Endometrial microvascular endothelial cells (primary cell): ENCODE data around the gene FEM1A. TPM values are rescaled to one million over a fixed set of nuclear protein-coding genes. Genes with fewer than 3 reads are reported as not detected.
"Not testable (repeated sequence)": the region's sequence is repeated elsewhere in the genome, so short reads cannot be mapped to it uniquely, and the experiment has no call there.

Experiments used
- in situ Hi-C: cut with HindIII; loops from 2 replicates; pipeline ENCODE4 v1.10.0; 2017; ENCODE audit warnings: low sequenced_read_pairs, low pct_unique_long_range_greater_than_20kb; ENCODE audit errors: inconsistent ontology term
- total RNA-seq: library from RNA; depleted of rRNA; stranded (reverse); fragments of >200 nt; gene quantifications from one replicate; pipeline ENCODE4 v1.2.3, GENCODE V29; 2015; ENCODE audit errors: inconsistent ontology term

FEM1A gene
- total RNA-seq, 1 donor from 2014 or later: 11.4 TPM

- in situ Hi-C loops: no loop called here
Measured at GRCh38 chr19:4768934-4769777, 22.4 kb upstream of the FEM1A start.

GRCh38 chr19:4772566-4772965 lies 19.0 kb upstream of the FEM1A start:
- in situ Hi-C loops: no loop called here

GRCh38 chr19:4773047-4773640 lies 18.4 kb upstream of the FEM1A start:
- in situ Hi-C loops: no loop called here

- in situ Hi-C loops: no loop called here
Measured at GRCh38 chr19:4774136-4774535, 17.4 kb upstream of the FEM1A start.

- in situ Hi-C loops: no loop called here
Measured at GRCh38 chr19:4775627-4776152, 15.8 kb upstream of the FEM1A start.

DNA sequence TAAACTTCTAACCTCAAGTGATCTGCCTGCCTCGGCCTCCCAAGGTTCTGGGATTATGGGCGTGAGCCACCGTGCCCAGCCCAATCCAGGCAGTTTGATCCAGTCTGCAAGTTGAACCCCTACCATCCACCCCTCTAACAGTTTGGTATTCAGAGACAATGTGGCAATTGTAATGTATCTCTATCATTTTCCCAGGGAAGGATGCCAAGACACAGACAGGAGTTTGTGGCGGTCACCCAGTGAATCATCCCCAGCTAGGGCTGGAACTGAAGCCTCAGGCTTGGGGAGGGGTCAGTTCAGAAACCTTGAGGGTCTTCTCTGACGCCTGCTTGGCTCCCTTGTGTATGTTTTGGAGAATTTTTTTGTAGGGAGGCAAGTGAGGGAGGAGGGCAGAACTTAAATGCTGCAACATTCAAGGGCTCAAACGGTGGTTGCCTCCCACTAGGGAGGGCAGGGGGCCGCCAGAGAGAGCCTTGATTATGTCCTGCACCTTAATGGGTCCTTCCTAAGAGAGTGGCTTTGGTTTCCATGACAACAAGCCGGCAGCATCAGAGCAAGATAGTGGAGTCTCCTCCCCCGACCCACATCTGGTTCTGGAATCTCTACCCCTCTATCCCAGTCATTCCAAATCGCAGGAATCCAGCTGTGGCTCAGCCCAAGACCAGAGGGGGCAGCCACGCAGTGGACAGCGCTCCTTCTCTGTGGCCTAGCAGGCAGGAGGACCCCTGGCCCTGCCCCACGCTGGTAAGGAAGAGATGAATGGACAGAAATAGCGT lies 14.9 kb upstream of the FEM1A start:
- in situ Hi-C loops: no loop called here

DNA sequence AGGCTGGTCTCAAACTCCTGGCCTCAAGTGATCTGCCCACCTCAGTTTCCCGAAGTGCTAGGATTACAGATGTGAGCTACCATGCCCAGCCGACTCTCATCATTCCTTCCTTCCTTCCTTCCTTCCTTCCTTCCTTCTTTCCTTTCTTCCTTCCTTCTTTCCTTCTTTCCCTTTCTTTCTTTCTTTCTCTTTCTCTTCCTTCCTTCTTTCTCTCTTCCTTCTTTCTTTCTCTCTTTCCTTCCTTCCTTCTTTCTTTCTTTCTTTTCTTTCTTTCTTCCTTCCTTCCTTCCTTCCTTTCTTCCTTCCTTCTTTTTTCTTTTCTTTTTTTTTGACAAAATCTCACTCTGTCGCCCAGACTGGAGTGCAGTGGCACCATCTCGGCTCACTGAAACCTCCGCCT lies 13.4 kb upstream of the FEM1A start:
- in situ Hi-C loops: not testable (repeated sequence)

DNA sequence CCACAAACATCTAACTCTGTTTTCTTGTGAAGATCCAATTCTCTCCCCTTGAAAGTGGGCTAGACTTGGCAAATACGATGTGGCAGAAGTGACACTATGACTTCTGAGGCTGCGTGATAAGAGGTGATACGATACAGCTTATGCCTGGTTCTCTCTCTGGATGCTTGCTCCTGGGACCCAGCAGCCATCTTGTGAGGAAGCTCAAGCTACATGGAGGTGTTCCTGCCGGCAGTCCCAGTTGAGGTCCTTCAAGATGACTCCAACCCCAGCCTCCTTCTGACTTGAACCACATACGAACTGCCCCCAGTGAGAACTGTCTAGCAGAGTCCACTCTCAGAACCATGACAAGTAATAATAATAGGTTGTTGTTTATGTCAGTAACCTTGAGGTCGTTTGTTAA lies 10.7 kb upstream of the FEM1A start:
- in situ Hi-C loops: no loop called here

- in situ Hi-C loops: no loop called here
Measured at GRCh38 chr19:4781801-4782200, 9.7 kb upstream of the FEM1A start.

DNA sequence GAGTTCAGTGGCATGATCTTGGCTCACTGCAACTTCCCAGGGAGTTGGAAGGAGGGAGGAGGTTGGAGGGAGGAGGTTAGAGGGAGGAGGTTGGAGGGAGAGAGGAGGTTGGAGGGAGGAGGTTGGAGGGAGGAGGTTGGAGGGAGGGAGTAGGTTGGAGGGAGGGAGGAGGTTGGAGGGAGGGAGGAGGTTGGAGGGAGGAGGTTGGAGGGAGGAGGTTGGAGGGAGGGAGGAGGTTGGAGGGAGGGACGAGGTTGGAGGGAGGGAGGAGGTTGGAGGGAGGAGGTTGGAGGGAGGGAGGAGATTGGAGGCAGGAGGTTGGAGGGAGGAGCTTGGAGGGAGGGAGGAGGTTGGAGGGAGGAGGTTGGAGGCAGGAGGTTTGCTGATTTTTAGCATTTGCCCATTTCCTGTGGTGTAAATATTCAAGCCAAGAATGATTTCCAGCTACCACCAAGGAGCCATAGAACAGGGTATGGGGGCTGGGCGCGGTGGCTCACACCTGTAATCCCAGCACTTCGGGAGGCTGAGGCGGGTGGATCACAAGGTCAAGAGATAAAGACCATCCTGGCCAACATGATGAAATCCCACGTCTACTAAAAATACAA lies 5.0 kb upstream of the FEM1A start:
- in situ Hi-C loops: not testable (repeated sequence)

- in situ Hi-C loops: not testable (repeated sequence)
Measured at GRCh38 chr19:4792019-4792865, 708 bp downstream of the FEM1A start.

DNA sequence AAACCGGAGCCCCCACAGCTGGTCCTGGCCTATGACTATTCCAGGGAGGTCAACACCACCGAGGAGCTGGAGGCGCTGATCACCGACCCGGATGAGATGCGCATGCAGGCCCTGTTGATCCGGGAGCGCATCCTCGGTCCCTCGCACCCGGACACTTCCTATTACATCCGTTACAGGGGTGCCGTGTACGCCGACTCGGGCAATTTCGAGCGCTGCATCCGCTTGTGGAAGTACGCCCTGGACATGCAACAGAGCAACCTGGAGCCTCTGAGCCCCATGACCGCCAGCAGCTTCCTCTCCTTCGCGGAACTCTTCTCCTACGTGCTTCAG lies 1.3 kb downstream of the FEM1A start:
- in situ Hi-C loops: not testable (repeated sequence)

GRCh38 chr19:4793278-4793677 lies 1.7 kb downstream of the FEM1A start:
- in situ Hi-C loops: not testable (repeated sequence)

GRCh38 chr19:4794971-4795370 lies 3.4 kb downstream of the FEM1A start:
- in situ Hi-C loops: no loop called here

DNA sequence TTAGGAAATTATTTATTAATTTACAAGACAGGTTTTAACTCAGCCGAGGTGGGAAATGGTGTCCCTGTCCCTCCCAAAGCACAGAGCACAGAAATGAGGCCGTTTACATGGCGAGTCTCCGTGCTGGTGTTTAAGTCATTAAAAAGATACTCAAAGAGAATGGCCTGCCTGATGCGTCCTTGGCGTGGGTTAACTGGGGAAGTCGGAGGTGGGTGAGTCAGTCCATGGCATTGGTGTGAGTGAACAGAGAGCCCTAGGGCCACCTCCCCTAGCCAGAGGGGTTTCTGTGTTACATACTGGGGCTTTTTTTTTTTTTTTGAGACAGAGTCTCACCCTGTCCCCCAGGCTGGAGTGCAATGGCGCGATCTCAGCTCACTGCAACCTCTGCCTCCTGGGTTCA lies 3.9 kb downstream of the FEM1A start:
- in situ Hi-C loops: no loop called here

DNA sequence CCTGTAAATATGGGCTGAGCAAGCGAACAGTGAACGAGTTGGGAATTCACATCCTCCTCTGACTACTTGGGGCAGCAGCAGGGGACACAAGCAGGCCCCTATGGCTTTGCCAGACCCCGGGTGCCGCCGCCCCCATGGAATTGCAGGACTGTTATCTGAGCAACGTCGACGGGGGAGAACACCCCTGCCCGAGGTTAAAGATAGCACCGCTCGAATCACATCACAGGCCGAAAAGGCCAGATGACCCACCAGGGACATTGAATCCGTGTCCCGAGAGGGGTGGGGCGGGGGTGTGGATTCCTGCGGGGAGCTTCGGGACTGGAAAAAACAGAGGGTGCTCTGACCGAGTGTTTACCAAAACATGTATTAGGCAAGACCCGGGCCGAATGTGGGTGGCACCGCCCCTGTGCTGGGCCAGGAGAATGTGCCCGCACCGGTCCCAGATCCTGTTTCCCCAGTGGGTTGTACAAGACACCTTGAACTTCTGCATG lies 9.1 kb downstream of the FEM1A start:
- in situ Hi-C loops: no loop called here

DNA sequence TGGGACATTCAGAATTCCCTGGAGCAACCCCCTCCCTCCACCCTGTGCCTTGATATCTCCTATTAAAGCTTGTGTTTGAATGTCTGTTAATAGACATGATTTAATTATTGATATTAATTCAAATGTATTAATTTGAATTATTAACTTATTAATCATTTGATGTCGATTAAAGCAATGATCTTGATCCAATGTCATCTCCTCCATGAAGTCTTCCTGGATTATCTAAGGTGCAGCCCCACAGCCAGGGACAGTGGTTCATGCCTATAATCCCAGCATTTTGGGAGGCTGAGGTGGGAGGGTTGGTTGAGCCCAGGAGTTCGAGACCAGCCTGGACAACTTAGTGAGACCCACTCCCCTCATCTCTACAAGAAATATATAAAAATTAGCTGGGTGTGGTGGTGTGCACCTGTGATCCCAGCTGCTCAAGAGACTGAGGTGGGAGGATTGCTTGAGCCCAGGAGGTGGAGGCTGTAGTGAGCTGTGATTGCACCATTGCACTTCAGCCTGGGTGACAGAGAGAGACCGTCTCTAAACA lies 9.6 kb downstream of the FEM1A start:
- in situ Hi-C loops: no loop called here

- in situ Hi-C loops: no loop called here
Measured at GRCh38 chr19:4802711-4803110, 11.2 kb downstream of the FEM1A start.
